Skeletal muscle satellite cell (primary cell): ENCODE measurements around the gene IL25.

Source experiments
- H3K27me3 ChIP-seq: 2 replicates; pipeline ENCODE4 v1.7.0; 2013; ENCODE audit warnings: low read length; ENCODE audit not compliant: control insufficient read depth, insufficient read depth
- H3K36me3 ChIP-seq: 2 replicates; pipeline ENCODE4 v1.7.0; 2013; ENCODE audit warnings: mild to moderate bottlenecking, control low read depth, low read length; ENCODE audit not compliant: insufficient read depth
- H3K4me1 ChIP-seq: 2 replicates; pipeline ENCODE4 v1.7.0; 2013; ENCODE audit warnings: low read length; ENCODE audit not compliant: control insufficient read depth, insufficient read depth
- H3K4me2 ChIP-seq: 2 replicates; pipeline ENCODE4 v1.7.0; 2013; ENCODE audit warnings: mild to moderate bottlenecking, low read length
- H3K4me3 ChIP-seq: 2 replicates; pipeline ENCODE4 v1.7.0; 2013; ENCODE audit warnings: low read length
- H3K9ac ChIP-seq: 2 replicates; pipeline ENCODE4 v1.7.0; 2013; ENCODE audit warnings: mild to moderate bottlenecking, low read depth, low read length, moderate library complexity
- H3K9me3 ChIP-seq: replicated peaks from 2 replicates; pipeline ENCODE4 v1.7.0; 2013; ENCODE audit warnings: mild to moderate bottlenecking, control low read depth, low read length

The IL25 gene

GRCh38 chr14:23406725-23407355 is 34.2 kb downstream of the IL25 start:
- Histone ChIP-seq H3K36me3 (no peaks in the 10 kb centered on the region), H3K4me1 (no peaks in the 10 kb centered on the region), H3K9ac (no peak overlapping the region), H3K4me3 (no peak overlapping the region), H3K27me3 (peaks cover 56% of the 10 kb centered on the region), H3K4me2 (no peak overlapping the region), H3K9me3 (no peaks in the 10 kb centered on the region)

- H3K27me3 ChIP-seq: peaks cover 57% of the 10 kb centered on the region
- no peak within 1 kb of the TSS for H3K4me2 ChIP-seq
- H3K9me3 ChIP-seq: no peaks in the 10 kb centered on the region
- no peaks in the 10 kb centered on the region for H3K36me3 ChIP-seq
- no peak within 1 kb of the TSS for H3K9ac ChIP-seq
- no peaks in the 10 kb centered on the region for H3K4me1 ChIP-seq
- no peak within 1 kb of the TSS for H3K4me3 ChIP-seq
These were observed 35.1 kb downstream of the IL25 start, which contains the start of gene MYH6 for GRCh38 chr14:23407516-23408306. Gene MYH6 (minus strand): TSS chr14:23408273. CDS start chr14:23407223, 1,050 bp downstream.

GRCh38 chr14:23408307-23408630 is 35.7 kb downstream of the IL25 start:
- Histone ChIP-seq H3K36me3 (no peaks in the 10 kb centered on the region), H3K9me3 (no peaks in the 10 kb centered on the region), H3K4me3 (no peak overlapping the region), H3K27me3 (peaks cover 52% of the 10 kb centered on the region), H3K4me1 (no peaks in the 10 kb centered on the region), H3K9ac (no peak overlapping the region), H3K4me2 (no peak overlapping the region)

GRCh38 chr14:23409475-23409874 is 36.9 kb downstream of the IL25 start:
- Histone ChIP-seq H3K27me3 (peaks cover 42% of the 10 kb centered on the region), H3K36me3 (no peaks in the 10 kb centered on the region), H3K9me3 (no peaks in the 10 kb centered on the region), H3K4me1 (no peaks in the 10 kb centered on the region), H3K4me2 (no peak overlapping the region), H3K4me3 (no peak overlapping the region), H3K9ac (no peak overlapping the region)

- no peaks in the 10 kb centered on the region for H3K9me3 ChIP-seq
- H3K4me2 ChIP-seq: no peak overlapping the region
- H3K4me3 ChIP-seq: no peak overlapping the region
- H3K4me1 ChIP-seq: no peaks in the 10 kb centered on the region
- peaks cover 38% of the 10 kb centered on the region for H3K27me3 ChIP-seq
- H3K9ac ChIP-seq: no peak overlapping the region
- no peaks in the 10 kb centered on the region for H3K36me3 ChIP-seq
These were observed 37.5 kb downstream of the IL25 start for GRCh38 chr14:23409966-23410635.

GRCh38 chr14:23411563-23412525 is 39.2 kb downstream of the IL25 start:
- peaks cover 36% of the 10 kb centered on the region for H3K27me3 ChIP-seq
- H3K9me3 ChIP-seq: no peaks in the 10 kb centered on the region
- no peak overlapping the region for H3K4me3 ChIP-seq
- no peak overlapping the region for H3K9ac ChIP-seq
- no peaks in the 10 kb centered on the region for H3K36me3 ChIP-seq
- no peaks in the 10 kb centered on the region for H3K4me1 ChIP-seq
- H3K4me2 ChIP-seq: no peak overlapping the region

- Histone ChIP-seq H3K4me2 (no peak overlapping the region), H3K9ac (no peak overlapping the region), H3K36me3 (no peaks in the 10 kb centered on the region), H3K9me3 (no peaks in the 10 kb centered on the region), H3K4me3 (no peak overlapping the region), H3K4me1 (no peaks in the 10 kb centered on the region), H3K27me3 (peaks cover 21% of the 10 kb centered on the region)
These were observed 41.1 kb downstream of the IL25 start for GRCh38 chr14:23413681-23414080.

GRCh38 chr14:23414254-23414653 is 41.6 kb downstream of the IL25 start:
- Histone ChIP-seq H3K27me3 (peaks cover 23% of the 10 kb centered on the region), H3K4me3 (no peak overlapping the region), H3K9me3 (no peaks in the 10 kb centered on the region)

GRCh38 chr14:23414906-23415820 is 42.6 kb downstream of the IL25 start:
- H3K36me3 ChIP-seq: no peaks in the 10 kb centered on the region
- no peak overlapping the region for H3K9ac ChIP-seq
- no peak overlapping the region for H3K4me3 ChIP-seq
- no peaks in the 10 kb centered on the region for H3K9me3 ChIP-seq
- peaks cover 24% of the 10 kb centered on the region for H3K27me3 ChIP-seq
- no peak overlapping the region for H3K4me2 ChIP-seq
- no peaks in the 10 kb centered on the region for H3K4me1 ChIP-seq

More at GRCh38 chr14:23414254-23414653, 41.6 kb downstream of the IL25 start:
- Histone ChIP-seq H3K36me3 (no peaks in the 10 kb centered on the region), H3K4me2 (no peak overlapping the region), H3K4me1 (no peaks in the 10 kb centered on the region), H3K9ac (no peak overlapping the region)
